Ovary (tissue), 9 donors: Measurements from ENCODE around the gene TNFRSF14. TPM values are rescaled to one million over a fixed set of nuclear protein-coding genes. Genes with fewer than 3 reads are reported as not detected.

Experiments
- DNase-seq, 5 donors: peaks; one replicate each; pipeline ENCODE4 v3.0.0-alpha.2; 2019 to 2020
- H3K27ac ChIP-seq, 2 donors: fragments of 200-600 bp; one replicate each; pipeline versions ENCODE4 v1.5.1 to v1.8.0; 2019 to 2022
- H3K27me3 ChIP-seq: fragments of 200-600 bp; one replicate; pipeline ENCODE4 v1.8.0; 2022
- H3K36me3 ChIP-seq: fragments of 200-600 bp; sonication (generic); one replicate; pipeline ENCODE4 v1.5.1; 2019
- H3K4me1 ChIP-seq: one replicate; pipeline ENCODE4 v1.8.1; 2013; ENCODE audit warnings: mild to moderate bottlenecking, moderate library complexity; ENCODE audit not compliant: insufficient read depth
- H3K4me3 ChIP-seq: fragments of 200-600 bp; sonication (generic); one replicate; pipeline ENCODE4 v1.5.1; 2017
- H3K9me3 ChIP-seq, 2 donors: fragments of 200-600 bp in 1 of 2; sonication (generic) in 1 of 2; one replicate each; pipeline versions ENCODE4 v1.5.1 to v1.8.1; 2013 to 2019; ENCODE audit warnings: mild to moderate bottlenecking in 1 of 2, moderate library complexity in 1 of 2
- CTCF ChIP-seq, 3 donors: fragments of 450-650 bp in 2 of 3; fragments of 200-600 bp in 1 of 3; IDR thresholded peaks; one replicate each; pipeline versions ENCODE4 v1.5.1 to v1.8.0; 2016 to 2022; ENCODE audit warnings: antibody characterized with exemption in 3 of 3, mild to moderate bottlenecking in 1 of 3
- EP300 ChIP-seq: sonication (generic); formaldehyde crosslinking; IDR thresholded peaks from one replicate; pipeline ENCODE4 v1.6.1; 2017; ENCODE audit warnings: antibody characterized with exemption
- POLR2A ChIP-seq: fragments of 450-650 bp; IDR thresholded peaks from one replicate; pipeline ENCODE4 v1.6.1; 2017; ENCODE audit warnings: antibody characterized with exemption, mild to moderate bottlenecking, moderate library complexity
- WGBS, 3 donors: extraction: QIAGEN DNeasy Blood & Tissue Kit in 1 of 3; methylation state at CpG; one replicate each; pipeline versions ENCODE4 v1.1.5 to v1.1.7; 2013 to 2017; 5-methylcytosine and 5-hydroxymethylcytosine counted together
- intact Hi-C, 4 donors: fragments of 100-400 bp; cut with DNase I; formaldehyde crosslinking; loops; one replicate each; pipeline versions ENCODE4 v1.11.0 to v1.15.1; 2022 to 2023
- polyA plus RNA-seq, 2 donors: library from polyadenylated mRNA; stranded (reverse); fragments of 200-250 nt in 1 of 2; fragments of 350-450 nt in 1 of 2; fragmentation: Illumina TruSeq in 1 of 2; extraction: RNeasy Lipid Tissue Mini Kit (QIAGEN cat#74804) in 1 of 2; gene quantifications; one replicate each; pipeline ENCODE4 v1.2.3, GENCODE V29; 2013 to 2014
- total RNA-seq, 7 donors: library from RNA; depleted of rRNA in 2 of 7; stranded (reverse); fragments of >200 nt in 2 of 7; fragmentation: NEBNext Ultra II Directional in 3 of 7; extraction: Animal tissue kit (Norgen Biotek cat#: 25700) in 3 of 7; gene quantifications; one replicate each; pipeline versions ENCODE4 v1.1.0 to v1.2.4, GENCODE V29; 2016 to 2023
- donor health status: DM: no; HTN: no; CAD: no; lungs with moderate emphysema.
- donor health status: DM: no; HTN: no; CAD: no.
- donor health status: Bipolar disorder and iron deficiency.
- donor health status: DM: yes; HTN: yes; CAD: no.
- donor health status: DM: no; HTN: no; CAD: no.
- donor health status: DM: yes; HTN: yes; CAD: no.

The TNFRSF14 gene
- total and polyA plus RNA-seq, 9 donors: 4.3 to 78.5 (median 57.6) TPM

GRCh38 chr1:2533365-2533764, 22.8 kb upstream of the TNFRSF14 start:
- no peak for DNase-seq
- H3K9me3 ChIP-seq: no peaks in the 10 kb centered on the region
- TF ChIP-seq EP300: no peak
- no peak for TF ChIP-seq POLR2A
- TF ChIP-seq CTCF (IDR thresholded peaks at IDR 0.05): no peak
- no peak overlapping the region for H3K27ac ChIP-seq
- 58 to 72% (median 70%) methylated on average over 11 of the region's 11 CpGs for WGBS, 3 donors
- no peak overlapping the region for H3K4me3 ChIP-seq
- H3K27me3 ChIP-seq: peaks cover 24% of the 10 kb centered on the region
- H3K36me3 ChIP-seq: no peaks in the 10 kb centered on the region
- peaks cover 4% of the 10 kb centered on the region for H3K4me1 ChIP-seq
- intact Hi-C loops: no loop called here

- no peaks in the 10 kb centered on the region for H3K36me3 ChIP-seq
- peaks cover 4% of the 10 kb centered on the region for H3K4me1 ChIP-seq
- H3K27me3 ChIP-seq: peaks cover 24% of the 10 kb centered on the region
- 20 to 23% (median 20%) methylated on average over 7 of the region's 7 CpGs for WGBS, 3 donors
- H3K9me3 ChIP-seq: no peaks in the 10 kb centered on the region
- intact Hi-C loops: no loop called here
- TF ChIP-seq CTCF (IDR thresholded peaks at IDR 0.05): no peak
- no peak for TF ChIP-seq EP300
- TF ChIP-seq POLR2A: no peak
- H3K4me3 ChIP-seq: no peak overlapping the region
- H3K27ac ChIP-seq: no peak overlapping the region
- DNase-seq: no peak
Measured at GRCh38 chr1:2534315-2534686, 21.9 kb upstream of the TNFRSF14 start.

GRCh38 chr1:2534687-2535441, 21.3 kb upstream of the TNFRSF14 start:
- Histone ChIP-seq H3K36me3 (no peaks in the 10 kb centered on the region), H3K27me3 (peaks cover 24% of the 10 kb centered on the region), H3K4me1 (peaks cover 3% of the 10 kb centered on the region), H3K9me3 (no peaks in the 10 kb centered on the region), H3K27ac (no peak overlapping the region), H3K4me3 (no peak overlapping the region)
- TF ChIP-seq EP300: no peak
- no peak for TF ChIP-seq CTCF (IDR thresholded peaks at IDR 0.05)
- TF ChIP-seq POLR2A: no peak
- 14 to 15% (median 15%) methylated on average over 18 of the region's 18 CpGs for WGBS, 3 donors
- no peak for DNase-seq
- intact Hi-C loops: no loop called here

GRCh38 chr1:2535455-2535854, 20.7 kb upstream of the TNFRSF14 start:
- Histone ChIP-seq H3K4me1 (no peaks in the 10 kb centered on the region), H3K4me3 (no peak overlapping the region), H3K27me3 (peaks cover 20% of the 10 kb centered on the region), H3K27ac (no peak overlapping the region), H3K36me3 (no peaks in the 10 kb centered on the region), H3K9me3 (no peaks in the 10 kb centered on the region)
- no peak for TF ChIP-seq POLR2A
- no peak for TF ChIP-seq CTCF (IDR thresholded peaks at IDR 0.05)
- no peak for TF ChIP-seq EP300
- intact Hi-C loops: no loop called here
- WGBS, 3 donors: 17 to 29% (median 26%) methylated on average over 22 to 27 of the region's 27 CpGs
- no peak for DNase-seq
